GM23338 (cell line): Measurements from ENCODE around the gene LRMDA. TPM values are rescaled to one million over a fixed set of nuclear protein-coding genes. Genes with fewer than 3 reads are reported as not detected.

Experiments used
- ATAC-seq: fragments of 200-7000 bp; cut with Tn5 transposase; 3 replicates; pipeline ENCODE4 v1.9.1; 2020
- DNase-seq: peaks from one replicate; pipeline ENCODE4 v3.0.0-alpha.2; 2015; ENCODE audit warnings: low spot score
- H2AFZ ChIP-seq: fragments of 200-600 bp; sonication (generic); 2 replicates; pipeline ENCODE4 v1.8.0; 2016; ENCODE audit warnings: antibody characterized with exemption, mild to moderate bottlenecking, moderate library complexity
- H3F3A ChIP-seq: fragments of 200-600 bp; sonication (generic); replicated peaks from 2 replicates; pipeline ENCODE4 v1.8.0; 2017; ENCODE audit warnings: antibody characterized with exemption, mixed run types, low read depth
- H3K27ac ChIP-seq: fragments of 200-600 bp; sonication (generic); 2 replicates; pipeline ENCODE4 v1.6.1; 2016; ENCODE audit warnings: low read depth
- H3K27me3 ChIP-seq: fragments of 200-600 bp; sonication (generic); 2 replicates; pipeline ENCODE4 v1.8.0; 2016; ENCODE audit warnings: mild to moderate bottlenecking, mixed run types, moderate library complexity; ENCODE audit not compliant: insufficient read depth
- H3K36me3 ChIP-seq: fragments of 200-600 bp; sonication (generic); 2 replicates; pipeline ENCODE4 v1.8.0; 2016; ENCODE audit warnings: mild to moderate bottlenecking; ENCODE audit not compliant: insufficient read depth
- H3K4me1 ChIP-seq: fragments of 200-600 bp; sonication (generic); 2 replicates; pipeline ENCODE4 v1.8.0; 2016; ENCODE audit warnings: mild to moderate bottlenecking, moderate library complexity; ENCODE audit not compliant: insufficient read depth
- H3K4me2 ChIP-seq: fragments of 200-600 bp; sonication (generic); 2 replicates; pipeline ENCODE4 v1.7.1; 2017; ENCODE audit warnings: mixed run types
- H3K4me3 ChIP-seq: fragments of 200-600 bp; sonication (generic); 2 replicates; pipeline ENCODE4 v1.6.1; 2016; ENCODE audit warnings: mixed run types
- H3K79me2 ChIP-seq: fragments of 200-600 bp; sonication (generic); replicated peaks from 2 replicates; pipeline ENCODE4 v1.8.0; 2017; ENCODE audit warnings: mild to moderate bottlenecking; ENCODE audit not compliant: insufficient read depth
- H3K9me2 ChIP-seq: fragments of 200-600 bp; sonication (generic); 2 replicates; pipeline ENCODE4 v1.8.0; 2017; ENCODE audit not compliant: insufficient read depth
- H4K20me1 ChIP-seq: fragments of 200-600 bp; sonication (generic); replicated peaks from 2 replicates; pipeline ENCODE4 v1.8.0; 2017; ENCODE audit warnings: mild to moderate bottlenecking; ENCODE audit not compliant: insufficient read depth
- H3K27ac Mint-ChIP-seq: 2 replicates; pipeline ENCODE4 v1.8.0; 2020; ENCODE audit warnings: inconsistent platforms, mild to moderate bottlenecking, moderate library complexity, mixed read lengths
- H3K27me3 Mint-ChIP-seq: 3 replicates; pipeline ENCODE4 v1.8.0; 2022; ENCODE audit warnings: low read depth, mild to moderate bottlenecking, moderate library complexity, mixed read lengths, inconsistent platforms; ENCODE audit not compliant: insufficient read depth, poor library complexity
- H3K36me3 Mint-ChIP-seq: 3 replicates; pipeline ENCODE4 v1.8.0; 2021; ENCODE audit warnings: low read depth, mild to moderate bottlenecking, inconsistent platforms, moderate library complexity, mixed read lengths
- H3K4me1 Mint-ChIP-seq: 3 replicates; pipeline ENCODE4 v1.8.0; 2020; ENCODE audit warnings: mild to moderate bottlenecking, inconsistent platforms, mixed read lengths
- H3K4me3 Mint-ChIP-seq: 3 replicates; pipeline ENCODE4 v1.8.0; 2021; ENCODE audit warnings: moderate library complexity, mild to moderate bottlenecking, inconsistent platforms, mixed read lengths
- H3K9me3 Mint-ChIP-seq: 3 replicates; pipeline ENCODE4 v1.8.0; 2020; ENCODE audit warnings: moderate library complexity, mild to moderate bottlenecking, inconsistent platforms, mixed read lengths
- CTCF ChIP-seq, 2 experiments: fragments of 200-600 bp in 1 of 2; sonication (generic) in 1 of 2; conservative IDR thresholded peaks; 2 replicates each; pipeline versions ENCODE4 v1.5.1 to v1.6.1; 2016 to 2017; ENCODE audit warnings: antibody characterized with exemption in 2 of 2, low read depth in 2 of 2, mild to moderate bottlenecking in 2 of 2, moderate library complexity in 1 of 2
- ETS1 ChIP-seq: IDR thresholded peaks from 2 replicates; pipeline ENCODE4 v1.6.1; 2016; ENCODE audit warnings: antibody characterized with exemption
- EZH2 ChIP-seq: fragments of 200-600 bp; sonication (generic); IDR thresholded peaks from one replicate; pipeline ENCODE4 v1.8.0; 2017; ENCODE audit warnings: antibody characterized with exemption, mild to moderate bottlenecking, low read depth; ENCODE audit not compliant: unreplicated experiment
- EZH2phosphoT487 ChIP-seq: fragments of 200-600 bp; sonication (generic); IDR thresholded peaks from one replicate; pipeline ENCODE4 v1.8.1; 2018; ENCODE audit warnings: antibody characterized with exemption; ENCODE audit not compliant: unreplicated experiment
- JUNB ChIP-seq: IDR thresholded peaks from one replicate; pipeline ENCODE4 v1.6.1; 2016; ENCODE audit warnings: antibody characterized with exemption; ENCODE audit not compliant: unreplicated experiment
- NANOG ChIP-seq: IDR thresholded peaks from 2 replicates; pipeline ENCODE4 v1.6.1; 2016; ENCODE audit warnings: antibody characterized with exemption, borderline replicate concordance
- POLR2AphosphoS5 ChIP-seq: IDR thresholded peaks from 2 replicates; pipeline ENCODE4 v1.6.1; 2016; ENCODE audit warnings: antibody characterized with exemption, low read depth
- REST ChIP-seq: IDR thresholded peaks from one replicate; pipeline ENCODE4 v1.6.1; 2018; ENCODE audit warnings: antibody characterized with exemption; ENCODE audit not compliant: unreplicated experiment
- STAT1 ChIP-seq: IDR thresholded peaks from one replicate; pipeline ENCODE4 v1.6.1; 2016; ENCODE audit warnings: antibody characterized with exemption; ENCODE audit not compliant: unreplicated experiment
- ZNF114 ChIP-seq: fragments of 250-450 bp; sonication (Bioruptor Pico); IDR thresholded peaks from 2 replicates; pipeline ENCODE4 v1.5.0; 2020; ENCODE audit warnings: mild to moderate bottlenecking, moderate library complexity
- ZNF331 ChIP-seq: fragments of 250-450 bp; sonication (Bioruptor Pico); IDR thresholded peaks from 2 replicates; pipeline ENCODE4 v1.5.0; 2020; ENCODE audit warnings: low read depth, mild to moderate bottlenecking, moderate library complexity
- polyA plus RNA-seq: library from polyadenylated mRNA; unstranded; fragments of >200 nt; fragmentation: Nextera tagmentation; extraction: Ambion mirVana; gene quantifications from 2 replicates; pipeline ENCODE4 v1.2.1, GENCODE V29; 2016
- total RNA-seq: library from RNA; depleted of rRNA; stranded (reverse); fragments of >200 nt; shearing (Covaris generic); gene quantifications from 2 replicates; pipeline ENCODE4 v1.2.3, GENCODE V29; 2014

Gene LRMDA
- total and polyA plus RNA-seq, 2 experiments from 2014 or later = 0.90 to 1.8 TPM

GRCh38 chr10:75436896-75437295 lies 5.5 kb downstream of the LRMDA start:
- Histone ChIP-seq H3K27me3 (peaks cover 81% of the 10 kb centered on the region), H2AFZ (no peak overlapping the region), H3K36me3 (no peaks in the 10 kb centered on the region), H3K4me2 (no peak overlapping the region), H3K4me1 (peaks cover 30% of the 10 kb centered on the region), H4K20me1 (peaks cover 19% of the 10 kb centered on the region; the same call in 1 of the 2 replicates), H3K4me3 (no peak overlapping the region), H3K79me2 (no peaks in the 10 kb centered on the region), H3K27ac (no peak overlapping the region), H3F3A (peaks cover 1% of the 10 kb centered on the region; the same call in 1 of the 2 replicates), H3K9me2 (no peaks in the 10 kb centered on the region)
- no peak for ATAC-seq
- DNase-seq = no peak
- Mint-ChIP-seq H3K4me1 (peaks cover 26% of the 10 kb centered on the region), H3K27ac (no peak overlapping the region), H3K4me3 (no peak overlapping the region), H3K36me3 (no peaks in the 10 kb centered on the region; the same call in 2 of the 3 replicates), H3K27me3 (peaks cover 62% of the 10 kb centered on the region), H3K9me3 (no peaks in the 10 kb centered on the region; the same call in 2 of the 3 replicates)
- TF ChIP-seq REST = no peak
- TF ChIP-seq JUNB = no peak
- TF ChIP-seq NANOG = no peak
- no peak for TF ChIP-seq POLR2AphosphoS5
- TF ChIP-seq ZNF114 = no peak
- no peak for TF ChIP-seq EZH2
- no peak for TF ChIP-seq ETS1
- TF ChIP-seq STAT1 = no peak
- TF ChIP-seq CTCF (conservative IDR thresholded peaks at IDR 0.05; ENCODE audit: low read depth in 2 of 2) = no peak
- no peak for TF ChIP-seq ZNF331 (CRISPR knock-in tag)
- TF ChIP-seq EZH2phosphoT487 = no peak
